Measurements from ENCODE around the gene RPS6KL1.

The RPS6KL1 gene

GRCh38 chr14:74909501-74909900 lies 13.6 kb downstream of the RPS6KL1 start:
- intact Hi-C loops (cut with DNase I; ENCODE audit: low total_unique reads): no loop called here
- H3K36me3 ChIP-seq: peaks cover 0 to 4% (median 3%) of the 10 kb centered on the region in 3 donors
- no peak for TF ChIP-seq CTCF (IDR thresholded peaks at IDR 0.05)
- H3K4me3 ChIP-seq: no peak overlapping the region
- DNase-seq: peak in 1 of 2 donors; percentile 64
- H3K4me1 ChIP-seq: peaks cover 0 to 34% (median 15%) of the 10 kb centered on the region in 4 donors
- H3K27me3 ChIP-seq: no peaks in the 10 kb centered on the region
- no peak overlapping the region for H3K27ac ChIP-seq
- H3K9me3 ChIP-seq: no peaks in the 10 kb centered on the region

DNA sequence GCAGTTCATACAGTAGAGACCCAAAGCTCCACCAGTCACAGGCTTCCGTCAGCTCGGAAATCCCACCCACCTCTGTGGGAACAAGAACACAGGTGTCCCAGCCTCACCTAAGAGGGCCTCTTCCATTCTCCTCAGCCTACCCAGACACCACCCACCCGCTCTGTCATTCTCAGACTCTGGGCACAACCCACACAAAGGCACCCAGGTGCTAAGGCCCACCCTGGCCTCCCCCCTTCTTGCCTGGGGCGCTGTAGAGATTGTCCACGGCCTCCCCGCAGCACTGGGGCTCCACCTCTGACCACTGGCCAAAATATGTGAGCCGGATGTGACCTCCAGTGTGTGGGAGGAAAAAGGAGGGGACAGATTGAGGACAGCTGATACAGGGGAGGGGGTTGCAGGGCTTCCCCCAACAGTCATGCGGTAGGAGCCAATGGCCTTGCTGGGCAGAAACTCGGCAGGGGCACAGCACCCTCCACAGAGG lies 14.2 kb downstream of the RPS6KL1 start:
- Histone ChIP-seq H3K27ac (no peak overlapping the region), H3K4me1 (peaks cover 0 to 29% (median 15%) of the 10 kb centered on the region in 4 donors), H3K27me3 (no peaks in the 10 kb centered on the region), H3K9me3 (no peaks in the 10 kb centered on the region), H3K4me3 (no peak overlapping the region), H3K36me3 (peaks cover 0 to 9% (median 4%) of the 10 kb centered on the region in 3 donors)
- intact Hi-C loops (cut with DNase I; ENCODE audit: low total_unique reads): no loop called here
- TF ChIP-seq CTCF (IDR thresholded peaks at IDR 0.05): no peak
- peak in 1 of 2 donors; percentile 54 for DNase-seq

DNA sequence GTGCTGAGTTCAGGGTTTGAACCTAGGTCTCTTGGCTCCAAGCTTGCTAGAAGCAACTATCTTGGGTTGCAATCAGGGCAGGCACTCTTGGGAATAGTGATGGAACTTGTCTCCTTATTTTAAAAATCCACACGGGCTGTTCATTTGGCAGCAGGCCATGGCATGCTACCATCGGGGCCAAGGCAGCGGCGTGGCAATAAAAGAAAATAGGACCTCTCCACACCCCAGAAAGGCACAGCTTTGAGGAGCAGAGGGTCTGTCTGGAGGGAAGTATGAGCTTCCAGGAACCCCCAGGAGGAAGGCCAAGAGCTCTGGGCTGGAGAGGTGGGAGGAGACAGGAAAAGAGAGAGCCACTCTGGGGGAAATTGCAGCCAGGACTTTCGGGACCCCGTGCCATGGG lies 15.3 kb downstream of the RPS6KL1 start:
- intact Hi-C loops (cut with DNase I; ENCODE audit: low total_unique reads): no loop called here
- H3K9me3 ChIP-seq: no peaks in the 10 kb centered on the region
- peaks cover 0 to 29% (median 15%) of the 10 kb centered on the region in 4 donors for H3K4me1 ChIP-seq
- H3K27ac ChIP-seq: peak overlapping the region in 1 of 2 donors; percentile 6
- DNase-seq: no peak
- peaks cover 6 to 21% (median 8%) of the 10 kb centered on the region in 3 donors for H3K36me3 ChIP-seq
- H3K27me3 ChIP-seq: no peaks in the 10 kb centered on the region
- TF ChIP-seq CTCF (IDR thresholded peaks at IDR 0.05): no peak
- no peak overlapping the region for H3K4me3 ChIP-seq

DNA sequence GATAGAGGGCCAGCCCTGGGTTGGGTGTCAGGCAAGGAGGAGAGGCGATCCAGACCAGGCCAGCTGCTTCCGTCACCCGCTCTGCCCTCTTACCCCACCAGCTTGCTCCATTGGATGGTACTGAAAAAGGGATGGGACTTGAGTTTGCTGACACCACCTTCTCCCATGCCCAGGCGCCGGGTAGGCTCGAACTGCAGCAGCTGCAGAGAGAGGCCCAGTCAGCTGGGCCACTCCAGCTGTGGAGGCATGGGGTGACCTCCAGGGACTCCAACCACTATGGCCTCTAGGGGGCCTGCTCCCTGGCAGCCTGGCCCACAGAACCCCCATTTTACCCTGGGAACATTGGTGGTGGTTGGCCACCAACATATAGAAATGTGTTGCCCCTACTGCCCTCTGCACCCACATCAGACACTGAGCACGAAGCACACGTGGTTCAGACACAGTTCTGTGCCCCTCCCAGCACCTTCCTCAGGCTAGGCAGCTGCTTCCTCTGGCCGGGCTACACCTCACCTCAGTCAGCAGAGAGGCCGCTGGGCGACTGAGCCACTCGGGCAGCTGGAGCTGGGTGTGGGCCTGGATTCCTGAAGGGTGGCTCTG lies 16.0 kb downstream of the RPS6KL1 start:
- intact Hi-C loops (cut with DNase I; ENCODE audit: low total_unique reads): no loop called here
- no peak for DNase-seq

GRCh38 chr14:74905595-74906142 lies 17.4 kb downstream of the RPS6KL1 start:
- TF ChIP-seq CTCF (IDR thresholded peaks at IDR 0.05): peak; percentile 90 to 92

More for the DNA sequence above, 16.0 kb downstream of the RPS6KL1 start:
- H3K4me3 ChIP-seq: no peak overlapping the region
- no peak for TF ChIP-seq CTCF (IDR thresholded peaks at IDR 0.05)
- H3K27ac ChIP-seq: no peak overlapping the region
- H3K36me3 ChIP-seq: peaks cover 13 to 28% (median 14%) of the 10 kb centered on the region in 3 donors
- H3K9me3 ChIP-seq: no peaks in the 10 kb centered on the region
- H3K4me1 ChIP-seq: peaks cover 0 to 29% (median 15%) of the 10 kb centered on the region in 4 donors
- no peaks in the 10 kb centered on the region for H3K27me3 ChIP-seq

More at GRCh38 chr14:74905595-74906142, 17.4 kb downstream of the RPS6KL1 start:
- intact Hi-C loops (cut with DNase I; ENCODE audit: low total_unique reads): loop anchor here (2.0 kb wide), 1 partner anchor 43 kb away; no protein-coding TSS in a partner anchor
- no peaks in the 10 kb centered on the region for H3K9me3 ChIP-seq
- H3K27me3 ChIP-seq: no peaks in the 10 kb centered on the region
- peaks cover 0 to 26% (median 15%) of the 10 kb centered on the region in 4 donors for H3K4me1 ChIP-seq
- H3K4me3 ChIP-seq: no peak overlapping the region
- H3K36me3 ChIP-seq: peaks cover 26 to 42% (median 28%) of the 10 kb centered on the region in 3 donors
- no peak overlapping the region for H3K27ac ChIP-seq
- peak; percentile 62 to 81 for DNase-seq

All from tibial artery (tissue), 4 donors.